B cell (primary cell): ENCODE data around the gene POC1B. TPM values are rescaled to one million over a fixed set of nuclear protein-coding genes. Genes with fewer than 3 reads are reported as not detected.

Experiments used
- ATAC-seq: fragments of 200-7000 bp; cut with Tn5 transposase; one replicate; pipeline ENCODE4 v1.10.0; 2021; ENCODE audit warnings: low read depth, mild to moderate bottlenecking, moderate number of reproducible peaks, moderate library complexity
- CTCF ChIA-PET: fragments of 350-600 bp; sonication (Branson Sonifier 250); formaldehyde crosslinking; loops from one replicate; lab custom pipeline; 2021; ENCODE audit warnings: antibody characterized with exemption, inconsistent platforms; lab: Charles Lee
- POLR2A ChIA-PET: fragments of 350-600 bp; sonication (Branson Sonifier 250); formaldehyde crosslinking; loops from one replicate; lab custom pipeline; 2021; ENCODE audit warnings: antibody characterized with exemption; lab: Charles Lee
- DNase-seq: peaks from one replicate; pipeline ENCODE4 v3.0.0; 2013
- H2AFZ ChIP-seq: 2 replicates; pipeline ENCODE4 v1.6.1; 2012; ENCODE audit warnings: mild to moderate bottlenecking, low read depth, low read length; ENCODE audit not compliant: insufficient read depth, poor library complexity, severe bottlenecking
- H3K27ac ChIP-seq, 2 donors: 1 replicate in 1 of 2; 2 replicates in 1 of 2; pipeline ENCODE4 v1.5.1; 2012 to 2013; ENCODE audit warnings: low read length in 2 of 2, mild to moderate bottlenecking in 2 of 2, moderate library complexity in 1 of 2
- H3K27me3 ChIP-seq, 4 experiments: fragments of 200-600 bp in 1 of 4; sonication (generic) in 1 of 4; replicated peaks in 1 of 4; 1 replicate in 2 of 4; 2 replicates in 2 of 4; pipeline versions ENCODE4 v1.6.1 to v1.7.0; 2013 to 2016; ENCODE audit warnings: low read length in 3 of 4, mild to moderate bottlenecking in 2 of 4, mixed read lengths in 1 of 4, moderate library complexity in 1 of 4; ENCODE audit not compliant: insufficient read depth in 4 of 4, control insufficient read depth in 3 of 4; ENCODE audit errors: control extremely low read depth in 1 of 4
- H3K36me3 ChIP-seq, 2 experiments: replicated peaks in 1 of 2; 1 replicate in 1 of 2; 2 replicates in 1 of 2; pipeline versions ENCODE4 v1.6.1 to v1.7.1; 2013; ENCODE audit warnings: low read length in 1 of 2; ENCODE audit not compliant: insufficient read depth in 2 of 2, control insufficient read depth in 1 of 2; ENCODE audit errors: control extremely low read depth in 1 of 2, extremely low read depth in 1 of 2
- H3K4me1 ChIP-seq, 2 donors: fragments of 200-600 bp in 1 of 2; sonication (generic) in 1 of 2; 1 replicate in 1 of 2; 2 replicates in 1 of 2; pipeline versions ENCODE4 v1.5.1 to v1.6.1; 2013 to 2017; ENCODE audit warnings: low read length in 2 of 2; ENCODE audit not compliant: control insufficient read depth in 2 of 2, insufficient read depth in 2 of 2
- H3K4me2 ChIP-seq: replicated peaks from 2 replicates; pipeline ENCODE3; 2012; ENCODE audit warnings: mild to moderate bottlenecking, low read depth, low read length; ENCODE audit not compliant: poor library complexity, severe bottlenecking
- H3K4me3 ChIP-seq, 5 experiments: fragments of 200-600 bp in 1 of 5; sonication (generic) in 1 of 5; 1 replicate in 3 of 5; 2 replicates in 2 of 5; pipeline versions ENCODE4 v1.5.1 to v1.7.0; 2011 to 2016; ENCODE audit warnings: low read length in 4 of 5, mild to moderate bottlenecking in 4 of 5, low read depth in 2 of 5, control low read depth in 1 of 5, moderate library complexity in 1 of 5; ENCODE audit not compliant: insufficient read depth in 1 of 5; ENCODE audit errors: control extremely low read depth in 1 of 5, extremely low read depth in 1 of 5
- H3K79me2 ChIP-seq: fragments of 200-600 bp; sonication (generic); one replicate; pipeline ENCODE4 v1.6.0; 2016; ENCODE audit warnings: low read length; ENCODE audit not compliant: control insufficient read depth, insufficient read depth
- H3K9ac ChIP-seq: fragments of 200-600 bp; sonication (generic); 2 replicates; pipeline ENCODE4 v1.6.1; 2017; ENCODE audit warnings: mild to moderate bottlenecking, low read length, moderate library complexity
- H3K9me3 ChIP-seq, 3 donors: one replicate each; pipeline versions ENCODE4 v1.6.1 to v1.7.1; 2013; ENCODE audit warnings: low read length in 2 of 3; ENCODE audit not compliant: control insufficient read depth in 2 of 3, insufficient read depth in 1 of 3; ENCODE audit errors: control extremely low read depth in 1 of 3
- H4K20me1 ChIP-seq: 2 replicates; pipeline ENCODE4 v1.6.0; 2012; ENCODE audit warnings: mild to moderate bottlenecking, low read length; ENCODE audit not compliant: insufficient read depth, control insufficient read depth, poor library complexity, severe bottlenecking
- H3K27ac Mint-ChIP-seq: one replicate; pipeline ENCODE4 v1.8.0; 2021; ENCODE audit warnings: mixed read lengths
- H3K27me3 Mint-ChIP-seq: one replicate; pipeline ENCODE4 v1.8.0; 2021; ENCODE audit warnings: mixed read lengths
- H3K4me1 Mint-ChIP-seq: one replicate; pipeline ENCODE4 v1.8.0; 2021; ENCODE audit warnings: mixed read lengths
- H3K4me3 Mint-ChIP-seq: one replicate; pipeline ENCODE4 v1.8.0; 2021; ENCODE audit warnings: mixed read lengths
- H3K9me3 Mint-ChIP-seq: one replicate; pipeline ENCODE4 v1.8.0; 2022; ENCODE audit warnings: mixed read lengths; ENCODE audit not compliant: insufficient read depth
- CTCF ChIP-seq: fragments of 200-600 bp; IDR thresholded peaks from one replicate; pipeline ENCODE4 v1.8.0; 2022; ENCODE audit warnings: antibody characterized with exemption, mild to moderate bottlenecking
- EZH2 ChIP-seq: IDR thresholded peaks from 2 replicates; pipeline ENCODE4 v1.6.1; 2012; ENCODE audit warnings: borderline replicate concordance, low read depth, mild to moderate bottlenecking, moderate library complexity, low read length; ENCODE audit not compliant: insufficient read depth, poor library complexity, severe bottlenecking
- WGBS: methylation state at CpG from one replicate; pipeline ENCODE4 v1.1.5; 2013; ENCODE audit warnings: missing lambda C conversion rate; ENCODE audit not compliant: insufficient coverage; 5-methylcytosine and 5-hydroxymethylcytosine counted together
- intact Hi-C: fragments of 100-400 bp; cut with micrococcal nuclease; formaldehyde crosslinking; loops from one replicate; pipeline ENCODE4 v1.10.0; 2022
- polyA plus RNA-seq: library from polyadenylated mRNA; depleted of rRNA; stranded (reverse); fragments of >200 nt; gene quantifications from 2 replicates; pipeline ENCODE4 v1.2.3, GENCODE V29; 2012
- total RNA-seq, 2 donors: library from RNA; stranded (reverse); fragments of 120-200 nt in 1 of 2; gene quantifications; 1 replicate in 1 of 2; 2 replicates in 1 of 2; pipeline versions ENCODE4 v1.2.3 to v1.2.4, GENCODE V29; 2013 to 2022

Gene POC1B
- total and polyA plus RNA-seq, 2 donors (not counting 1 experiment from before 2014, with no cell fraction given), result 12.0 to 39.5 TPM

DNA sequence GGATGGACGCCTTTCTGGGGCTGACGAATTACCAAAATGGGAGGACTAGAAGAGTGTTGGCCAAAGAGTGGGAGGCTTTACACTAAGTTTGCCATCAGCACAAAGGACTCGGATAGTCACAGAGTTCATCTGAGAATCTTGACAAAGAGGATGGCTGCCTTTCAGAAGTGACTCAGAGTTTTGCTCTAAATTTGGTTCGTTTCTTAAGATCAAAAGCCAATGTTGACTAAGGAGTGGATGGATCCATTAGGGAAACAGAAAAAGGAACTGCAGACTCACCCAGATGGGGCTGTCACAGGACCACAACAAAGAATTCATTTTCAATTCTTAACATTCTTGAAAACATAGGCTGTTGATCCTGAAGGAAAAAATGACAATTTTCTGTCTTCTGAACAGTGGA is 92.2 kb downstream of the POC1B start:
- ChIA-PET POLR2A (no interaction called here), CTCF (interaction anchor here (1.2 kb wide), 1 partner anchor 414 kb away, joined by 3 read pairs; no protein-coding TSS in a partner anchor)
- Mint-ChIP-seq H3K27me3 (no peaks in the 10 kb centered on the region), H3K27ac (no peak overlapping the region), H3K9me3 (no peaks in the 10 kb centered on the region), H3K4me1 (peaks cover 3% of the 10 kb centered on the region), H3K4me3 (no peak overlapping the region)
- Histone ChIP-seq H3K79me2 (no peaks in the 10 kb centered on the region), H3K4me1 (no peaks in the 10 kb centered on the region), H3K9me3 (no peaks in the 10 kb centered on the region), H3K4me2 (no peak overlapping the region), H3K27me3 (no peaks in the 10 kb centered on the region), H3K36me3 (peaks cover 0 to 4% of the 10 kb centered on the region in 2 experiments), H3K27ac (no peak overlapping the region), H4K20me1 (no peaks in the 10 kb centered on the region), H2AFZ (no peak overlapping the region), H3K9ac (no peak overlapping the region), H3K4me3 (no peak overlapping the region)
- WGBS, result 100% methylated on average over 3 of the region's 4 CpGs
- intact Hi-C loops, result no loop called here
- ATAC-seq (no peak), DNase-seq (no peak)
- no peak for TF ChIP-seq CTCF
- TF ChIP-seq EZH2, result no peak

- Mint-ChIP-seq H3K4me3 (no peak overlapping the region), H3K27ac (no peak overlapping the region), H3K9me3 (no peaks in the 10 kb centered on the region), H3K27me3 (no peaks in the 10 kb centered on the region), H3K4me1 (peaks cover 12% of the 10 kb centered on the region)
- intact Hi-C loops, result no loop called here
- H3K4me2 ChIP-seq, result no peak overlapping the region
- no peak overlapping the region for H3K4me3 ChIP-seq
- no peak overlapping the region for H3K9ac ChIP-seq
- H3K27ac ChIP-seq, result no peak overlapping the region
- no peaks in the 10 kb centered on the region for H4K20me1 ChIP-seq
- H3K79me2 ChIP-seq, result no peaks in the 10 kb centered on the region
- ChIA-PET POLR2A (no interaction called here), CTCF (interaction anchor here (1.2 kb wide), 1 partner anchor 413 kb away, joined by 3 read pairs; no protein-coding TSS in a partner anchor)
- H3K4me1 ChIP-seq, result peaks cover 5 to 7% of the 10 kb centered on the region in 2 donors
- no peak for DNase-seq
- peaks cover 0 to 4% of the 10 kb centered on the region in 2 experiments for H3K36me3 ChIP-seq
- ATAC-seq, result no peak
- TF ChIP-seq CTCF (no peak), EZH2 (no peak)
- H3K9me3 ChIP-seq, result no peaks in the 10 kb centered on the region
- no peaks in the 10 kb centered on the region for H3K27me3 ChIP-seq
- H2AFZ ChIP-seq, result no peak overlapping the region
- WGBS, result no CpG with 5 or more reads among the region's 1 CpG
Measured at GRCh38 chr12:89432396-89432795, 93.5 kb downstream of the POC1B start.
